ENCODE measurements around the gene CSTF3. TPM values are rescaled to one million over a fixed set of nuclear protein-coding genes. Genes with fewer than 3 reads are reported as not detected.
"Not testable (repeated sequence)": the region's sequence is repeated elsewhere in the genome, so short reads cannot be mapped to it uniquely, and the experiment has no call there.

Gene CSTF3
- total RNA-seq, 1 donor from 2014 or later = 45.3 TPM

- H3K27me3 Mint-ChIP-seq (ENCODE audit: unreplicated experiment) = no peaks in the 10 kb centered on the region
- peaks cover 1% of the 10 kb centered on the region for H3K9me3 Mint-ChIP-seq (ENCODE audit: unreplicated experiment)
- peaks cover 6% of the 10 kb centered on the region for H3K4me1 Mint-ChIP-seq (ENCODE audit: low read depth, unreplicated experiment)
- no peak overlapping the region for H3K27ac Mint-ChIP-seq (ENCODE audit: unreplicated experiment)
- H3K36me3 Mint-ChIP-seq (ENCODE audit: unreplicated experiment) = no peaks in the 10 kb centered on the region
- no peak for TF ChIP-seq CTCF (IDR thresholded peaks at IDR 0.05; ENCODE audit: partially characterized antibody, unreplicated experiment)
- DNase-seq = no peak
- no peak overlapping the region for H3K4me3 Mint-ChIP-seq (ENCODE audit: unreplicated experiment)
Measured at GRCh38 chr11:33128739-33129138, 32.5 kb downstream of the CSTF3 start.

- Mint-ChIP-seq H3K36me3 (ENCODE audit: unreplicated experiment) (no peaks in the 10 kb centered on the region), H3K4me1 (ENCODE audit: low read depth, unreplicated experiment) (no peaks in the 10 kb centered on the region), H3K27ac (ENCODE audit: unreplicated experiment) (no peak overlapping the region)
Measured at GRCh38 chr11:33125611-33126010, 35.7 kb downstream of the CSTF3 start.

GRCh38 chr11:33125025-33125424, 36.3 kb downstream of the CSTF3 start:
- H3K9me3 Mint-ChIP-seq (ENCODE audit: unreplicated experiment) = peaks cover 1% of the 10 kb centered on the region
- H3K36me3 Mint-ChIP-seq (ENCODE audit: unreplicated experiment) = no peaks in the 10 kb centered on the region
- no peaks in the 10 kb centered on the region for H3K27me3 Mint-ChIP-seq (ENCODE audit: unreplicated experiment)
- H3K27ac Mint-ChIP-seq (ENCODE audit: unreplicated experiment) = no peak overlapping the region
- DNase-seq = no peak
- TF ChIP-seq CTCF (IDR thresholded peaks at IDR 0.05; ENCODE audit: partially characterized antibody, unreplicated experiment) = no peak
- no peaks in the 10 kb centered on the region for H3K4me1 Mint-ChIP-seq (ENCODE audit: low read depth, unreplicated experiment)
- no peak overlapping the region for H3K4me3 Mint-ChIP-seq (ENCODE audit: unreplicated experiment)

More at GRCh38 chr11:33125611-33126010, 35.7 kb downstream of the CSTF3 start:
- TF ChIP-seq CTCF (IDR thresholded peaks at IDR 0.05; ENCODE audit: partially characterized antibody, unreplicated experiment) = no peak
- H3K9me3 Mint-ChIP-seq (ENCODE audit: unreplicated experiment) = peaks cover 1% of the 10 kb centered on the region
- H3K4me3 Mint-ChIP-seq (ENCODE audit: unreplicated experiment) = no peak overlapping the region
- H3K27me3 Mint-ChIP-seq (ENCODE audit: unreplicated experiment) = no peaks in the 10 kb centered on the region
- no peak for DNase-seq

- not testable (repeated sequence) for H3K4me3 Mint-ChIP-seq (ENCODE audit: unreplicated experiment); DNase-seq; H3K27ac Mint-ChIP-seq (ENCODE audit: unreplicated experiment); H3K27me3 Mint-ChIP-seq (ENCODE audit: unreplicated experiment); H3K36me3 Mint-ChIP-seq (ENCODE audit: unreplicated experiment); H3K4me1 Mint-ChIP-seq (ENCODE audit: low read depth, unreplicated experiment); H3K9me3 Mint-ChIP-seq (ENCODE audit: unreplicated experiment)
Measured at GRCh38 chr11:33122696-33123095, 38.6 kb downstream of the CSTF3 start.

GRCh38 chr11:33116535-33116934, 44.7 kb downstream of the CSTF3 start:
- no peaks in the 10 kb centered on the region for H3K9me3 Mint-ChIP-seq (ENCODE audit: unreplicated experiment)
- H3K4me1 Mint-ChIP-seq (ENCODE audit: low read depth, unreplicated experiment) = peaks cover 4% of the 10 kb centered on the region
- no peak for TF ChIP-seq CTCF (IDR thresholded peaks at IDR 0.05; ENCODE audit: partially characterized antibody, unreplicated experiment)
- H3K27ac Mint-ChIP-seq (ENCODE audit: unreplicated experiment) = no peak overlapping the region
- DNase-seq = no peak
- H3K36me3 Mint-ChIP-seq (ENCODE audit: unreplicated experiment) = no peaks in the 10 kb centered on the region
- no peak overlapping the region for H3K4me3 Mint-ChIP-seq (ENCODE audit: unreplicated experiment)
- H3K27me3 Mint-ChIP-seq (ENCODE audit: unreplicated experiment) = no peaks in the 10 kb centered on the region

GRCh38 chr11:33110083-33110482, 51.2 kb downstream of the CSTF3 start:
- peaks cover 8% of the 10 kb centered on the region for H3K4me1 Mint-ChIP-seq (ENCODE audit: low read depth, unreplicated experiment)
- peak; percentile 19 for DNase-seq
- H3K27me3 Mint-ChIP-seq (ENCODE audit: unreplicated experiment) = no peaks in the 10 kb centered on the region
- no peak for TF ChIP-seq CTCF (IDR thresholded peaks at IDR 0.05; ENCODE audit: partially characterized antibody, unreplicated experiment)
- H3K4me3 Mint-ChIP-seq (ENCODE audit: unreplicated experiment) = no peak overlapping the region
- H3K36me3 Mint-ChIP-seq (ENCODE audit: unreplicated experiment) = no peaks in the 10 kb centered on the region
- peak overlapping the region; percentile 59 for H3K27ac Mint-ChIP-seq (ENCODE audit: unreplicated experiment)
- no peaks in the 10 kb centered on the region for H3K9me3 Mint-ChIP-seq (ENCODE audit: unreplicated experiment)

Data from glutamatergic neuron (in vitro differentiated cells).